OCI-LY7 (cell line): ENCODE data around the gene ESYT2. TPM values are rescaled to one million over a fixed set of nuclear protein-coding genes. Genes with fewer than 3 reads are reported as not detected.

Source experiments
- BruUV-seq: library from RNA; stranded (reverse); fragments of 400-500 nt; replicated peaks from 2 replicates; lab custom pipeline; 2021; lab: Mats Ljungman, UMichigan
- CTCF ChIA-PET: fragments of 300-600 bp; sonication (Branson Sonifier 250); formaldehyde crosslinking; loops from one replicate; lab custom pipeline; 2022; ENCODE audit warnings: antibody characterized with exemption; ENCODE audit not compliant: unreplicated experiment; lab: Charles Lee
- POLR2A ChIA-PET: fragments of 300-600 bp; sonication (Branson Sonifier 250); formaldehyde crosslinking; loops from one replicate; lab custom pipeline; 2022; ENCODE audit warnings: antibody characterized with exemption; lab: Charles Lee
- DNase-seq: peaks from one replicate; pipeline ENCODE4 v3.0.0-alpha.2; 2015; ENCODE audit warnings: low spot score
- H2AFZ ChIP-seq: fragments of 200-600 bp; sonication (generic), shearing (Covaris generic); 2 replicates; pipeline ENCODE4 v1.6.1; 2014; ENCODE audit warnings: mild to moderate bottlenecking, antibody characterized with exemption, low read length, moderate library complexity
- H3K27ac ChIP-seq: fragments of 200-600 bp; sonication (generic); 2 replicates; pipeline ENCODE4 v1.5.1; 2014; ENCODE audit warnings: mixed run types, low read depth, mild to moderate bottlenecking, moderate library complexity, low read length, inconsistent platforms; ENCODE audit not compliant: poor library complexity, severe bottlenecking
- H3K36me3 ChIP-seq: fragments of 200-600 bp; sonication (generic); 2 replicates; pipeline ENCODE4 v1.6.1; 2014; ENCODE audit warnings: mild to moderate bottlenecking, antibody characterized with exemption, low read length, moderate library complexity, mixed read lengths; ENCODE audit not compliant: insufficient read depth
- H3K4me1 ChIP-seq: fragments of 200-600 bp; sonication (generic); 2 replicates; pipeline ENCODE4 v1.5.1; 2014; ENCODE audit warnings: mild to moderate bottlenecking, low read length; ENCODE audit not compliant: insufficient read depth, poor library complexity, severe bottlenecking
- H3K4me2 ChIP-seq: fragments of 200-600 bp; sonication (generic); 2 replicates; pipeline ENCODE4 v1.6.1; 2014; ENCODE audit warnings: mild to moderate bottlenecking, low read length
- H3K4me3 ChIP-seq: fragments of 200-600 bp; sonication (generic); 2 replicates; pipeline ENCODE4 v1.5.1; 2014; ENCODE audit warnings: mild to moderate bottlenecking, low read depth, low read length; ENCODE audit not compliant: poor library complexity, severe bottlenecking
- H3K79me2 ChIP-seq: fragments of 200-600 bp; sonication (generic); 2 replicates; pipeline ENCODE4 v1.6.1; 2016; ENCODE audit warnings: low read depth, mild to moderate bottlenecking, low read length, moderate library complexity, mixed read lengths; ENCODE audit not compliant: insufficient read depth
- H3K9me2 ChIP-seq: fragments of 200-600 bp; sonication (generic); 2 replicates; pipeline ENCODE4 v1.6.1; 2016; ENCODE audit warnings: mild to moderate bottlenecking, low read length, mixed read lengths; ENCODE audit not compliant: insufficient read depth
- H3K9me3 ChIP-seq: fragments of 200-600 bp; sonication (generic); 2 replicates; pipeline ENCODE4 v1.6.1; 2014; ENCODE audit warnings: mild to moderate bottlenecking, mixed run types, low read length, mixed read lengths
- H4K20me1 ChIP-seq: fragments of 200-600 bp; sonication (generic); 2 replicates; pipeline ENCODE4 v1.6.1; 2014; ENCODE audit warnings: mild to moderate bottlenecking, antibody characterized with exemption, low read length, moderate library complexity, mixed read lengths; ENCODE audit not compliant: insufficient read depth
- EZH2phosphoT487 ChIP-seq: fragments of 200-600 bp; sonication (generic); IDR thresholded peaks from 2 replicates; pipeline ENCODE4 v1.6.1; 2018; ENCODE audit warnings: low read depth, borderline replicate concordance, mild to moderate bottlenecking, mixed run types, antibody characterized with exemption, low read length, moderate library complexity, mixed read lengths
- intact Hi-C: fragments of 100-400 bp; cut with micrococcal nuclease; formaldehyde crosslinking; loops from one replicate; pipeline ENCODE4 v1.10.0; 2022; ENCODE audit not compliant: unreplicated experiment
- total RNA-seq, 2 experiments: library from RNA; depleted of rRNA in 1 of 2; stranded (reverse); fragments of >200 nt in 1 of 2; shearing (Covaris generic) in 1 of 2; gene quantifications; 2 replicates each; pipeline ENCODE4 v1.2.3, GENCODE V29; 2014 to 2022
- TF ChIP-seq, protein P1 (sequence below): fragments of 200-600 bp; sonication (generic); conservative IDR thresholded peaks from 2 replicates; pipeline ENCODE4 v1.5.1; 2014; ENCODE audit warnings: mild to moderate bottlenecking, antibody characterized with exemption, low read length, moderate library complexity, mixed read lengths

Gene ESYT2
- total RNA-seq, 2 experiments from 2014 or later, result 24.2 to 33.7 TPM

DNA sequence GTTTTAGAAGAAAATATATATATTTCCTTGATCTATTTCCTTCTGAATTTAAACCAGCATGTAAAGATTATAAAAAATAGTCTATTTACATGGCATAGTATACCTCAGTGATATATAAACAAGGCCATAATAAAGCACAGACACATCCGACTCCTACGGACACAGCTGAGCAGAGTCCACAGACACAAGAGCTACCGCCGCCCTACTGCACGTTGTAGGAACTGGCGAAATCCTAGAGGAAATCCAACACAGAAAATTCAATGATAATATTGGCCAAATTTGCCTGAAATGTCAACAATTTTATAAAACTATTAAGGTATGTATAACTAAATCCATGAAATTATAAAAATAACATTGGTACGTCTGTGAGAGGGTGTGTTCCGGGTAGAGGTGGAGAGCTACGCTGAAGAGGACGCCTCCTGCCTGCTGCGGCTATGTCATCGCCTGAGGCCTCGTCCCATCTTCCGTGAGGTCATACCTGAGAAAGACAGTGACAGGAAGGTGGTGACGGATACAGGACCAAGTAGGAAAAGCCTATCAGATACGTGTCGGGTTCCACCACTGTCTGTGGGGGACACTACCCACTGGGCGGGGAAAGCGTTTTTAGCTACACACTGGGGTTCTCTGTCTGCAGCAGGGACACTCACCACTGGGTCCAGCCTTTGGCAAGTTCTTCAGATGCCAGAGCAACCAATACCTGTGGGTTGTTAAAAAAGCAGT lies 95.4 kb downstream of the ESYT2 start:
- H3K79me2 ChIP-seq, result no peaks in the 10 kb centered on the region
- H4K20me1 ChIP-seq, result no peaks in the 10 kb centered on the region
- intact Hi-C loops, result no loop called here
- BruUV-seq, result no TSS peak
- no peaks in the 10 kb centered on the region for H3K9me3 ChIP-seq
- no peak overlapping the region for H3K27ac ChIP-seq
- no peak overlapping the region for H3K4me2 ChIP-seq
- TF ChIP-seq, protein P1, sequence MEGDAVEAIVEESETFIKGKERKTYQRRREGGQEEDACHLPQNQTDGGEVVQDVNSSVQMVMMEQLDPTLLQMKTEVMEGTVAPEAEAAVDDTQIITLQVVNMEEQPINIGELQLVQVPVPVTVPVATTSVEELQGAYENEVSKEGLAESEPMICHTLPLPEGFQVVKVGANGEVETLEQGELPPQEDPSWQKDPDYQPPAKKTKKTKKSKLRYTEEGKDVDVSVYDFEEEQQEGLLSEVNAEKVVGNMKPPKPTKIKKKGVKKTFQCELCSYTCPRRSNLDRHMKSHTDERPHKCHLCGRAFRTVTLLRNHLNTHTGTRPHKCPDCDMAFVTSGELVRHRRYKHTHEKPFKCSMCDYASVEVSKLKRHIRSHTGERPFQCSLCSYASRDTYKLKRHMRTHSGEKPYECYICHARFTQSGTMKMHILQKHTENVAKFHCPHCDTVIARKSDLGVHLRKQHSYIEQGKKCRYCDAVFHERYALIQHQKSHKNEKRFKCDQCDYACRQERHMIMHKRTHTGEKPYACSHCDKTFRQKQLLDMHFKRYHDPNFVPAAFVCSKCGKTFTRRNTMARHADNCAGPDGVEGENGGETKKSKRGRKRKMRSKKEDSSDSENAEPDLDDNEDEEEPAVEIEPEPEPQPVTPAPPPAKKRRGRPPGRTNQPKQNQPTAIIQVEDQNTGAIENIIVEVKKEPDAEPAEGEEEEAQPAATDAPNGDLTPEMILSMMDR, result peak; percentile 60
- TF ChIP-seq EZH2phosphoT487, result no peak
- no peaks in the 10 kb centered on the region for H3K4me1 ChIP-seq
- H2AFZ ChIP-seq, result no peak overlapping the region
- ChIA-PET CTCF (no interaction called here), POLR2A (interaction anchor here (2.2 kb wide), 1 partner anchor 19 kb away, joined by 8 read pairs; no protein-coding TSS in a partner anchor)
- peaks cover 6% of the 10 kb centered on the region; the same call in 1 of the 2 replicates for H3K36me3 ChIP-seq
- H3K9me2 ChIP-seq, result no peaks in the 10 kb centered on the region
- no peak for DNase-seq
- H3K4me3 ChIP-seq, result no peak overlapping the region

DNA sequence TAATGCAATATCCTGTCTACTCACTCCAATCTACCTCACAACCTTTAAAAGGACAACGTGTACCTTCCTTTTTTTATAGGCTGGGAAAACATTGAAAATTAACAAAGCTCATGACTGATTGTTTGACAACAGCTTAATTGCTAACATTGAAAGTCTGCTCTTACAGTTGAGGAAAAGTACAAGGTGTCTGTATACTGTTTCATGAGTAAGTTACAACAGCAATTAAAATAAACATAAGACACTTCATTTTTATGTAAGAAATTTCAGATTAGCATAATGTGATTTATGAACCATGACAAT lies 96.1 kb downstream of the ESYT2 start:
- Histone ChIP-seq H3K27ac (no peak overlapping the region), H2AFZ (no peak overlapping the region), H3K79me2 (no peaks in the 10 kb centered on the region), H3K9me3 (no peaks in the 10 kb centered on the region), H4K20me1 (no peaks in the 10 kb centered on the region), H3K4me3 (no peak overlapping the region), H3K4me2 (no peak overlapping the region), H3K4me1 (no peaks in the 10 kb centered on the region), H3K9me2 (no peaks in the 10 kb centered on the region), H3K36me3 (0 out of 2 replicates have a peak, but pooled peaks cover 6% of the 10 kb centered on the region)
- no peak for DNase-seq
- intact Hi-C loops, result no loop called here
- TF ChIP-seq, protein P1, result no peak
- no peak for TF ChIP-seq EZH2phosphoT487
- BruUV-seq, result no TSS peak
- CTCF ChIA-PET, result no interaction called here
- POLR2A ChIA-PET, result interaction anchor here (0.9 to 2.2 kb wide), 3 partner anchors 8 to 18 kb away, joined by 3 to 8 read pairs (median 3); no protein-coding TSS in a partner anchor
